ENCODE results near the gene KANK3. TPM values are rescaled to one million over a fixed set of nuclear protein-coding genes. Genes with fewer than 3 reads are reported as not detected.

KANK3 gene
- total and polyA plus RNA-seq, 2 of the 8 experiments (the other 6 are each of a cell fraction or from before 2014, with no cell fraction given), result 2.5 to 4.2 TPM

- no peak overlapping the region for H3K14ac ChIP-seq (ENCODE audit: insufficient read length)
- no peak overlapping the region for H4K8ac ChIP-seq (ENCODE audit: extremely low read depth, insufficient read depth, low read length)
- ChIA-PET CTCF (ENCODE audit: partially characterized antibody) (interaction anchor here (0.8 to 5.5 kb wide), 6 partner anchors 9 to 44 kb away, joined by 3 to 47 read pairs (median 8); partner anchors contain the start of gene MARCHF2), POLR2A (ENCODE audit: partially characterized antibody) (interaction anchor here (0.6 to 5.6 kb wide), 15 partner anchors 9 to 128 kb away, joined by 3 to 71 read pairs (median 4); partner anchors contain the start of genes ANGPTL4, KANK3, MARCHF2 and NDUFA7)
- no peaks in the 10 kb centered on the region for H3K23me2 ChIP-seq (ENCODE audit: low read depth, low read length)
- no peak overlapping the region for H4K91ac ChIP-seq (replicated peaks; ENCODE audit: insufficient read length, low read length)
- H3K4ac ChIP-seq (replicated peaks; ENCODE audit: insufficient read length, low read depth, low read length), result no peak overlapping the region
- no peaks in the 10 kb centered on the region; a peak in 1 of 8 replicates for H3K36me3 ChIP-seq (ENCODE audit: control insufficient read depth in 2 of 4, insufficient read depth in 4 of 4, low read length in 3 of 4)
- H3K23ac ChIP-seq (ENCODE audit: insufficient read length), result no peak overlapping the region
- WGBS, 2 experiments (ENCODE audit: extremely low coverage in 1 of 2, insufficient coverage in 1 of 2, insufficient read length in 1 of 2, insufficient replicate concordance in 2 of 2, low coverage in 1 of 2, low lambda C conversion rate in 2 of 2, missing lambda C conversion rate in 1 of 2), result 81% methylated on average over 11 of the region's 11 CpGs; no CpG with 5 or more reads in 1 of the 2 experiments
- H3K27me3 ChIP-seq (replicated peaks in 1 of 4; ENCODE audit: control insufficient read depth in 3 of 4, extremely low read depth in 1 of 4, insufficient read depth in 3 of 4, low read length in 3 of 4), result no peaks in the 10 kb centered on the region
- TF ChIP-seq E2F6 (IDR thresholded peaks at IDR 0.05) (no peak), HDAC2 (IDR thresholded peaks at IDR 0.05; ENCODE audit: borderline replicate concordance in 1 of 2, low read depth in 2 of 2, low read length in 2 of 2) (no peak), KDM5A (IDR thresholded peaks at IDR 0.05; ENCODE audit: low read length) (no peak), SIN3A (conservative IDR thresholded peaks at IDR 0.05 in 1 of 2, IDR thresholded peaks at IDR 0.05 in 1 of 2; ENCODE audit: low read depth in 1 of 2, low read length in 2 of 2) (no peak), USF2 (IDR thresholded peaks at IDR 0.05; ENCODE audit: low read length) (no peak), KDM1A (IDR thresholded peaks at IDR 0.05; ENCODE audit: borderline replicate concordance, low read length) (no peak), CTBP2 (IDR thresholded peaks at IDR 0.05; ENCODE audit: borderline replicate concordance, insufficient read depth, insufficient read length, low read length) (no peak), NRF1 (IDR thresholded peaks at IDR 0.05; ENCODE audit: low read depth, low read length) (no peak), EGR1 (IDR thresholded peaks at IDR 0.05; ENCODE audit: borderline replicate concordance, low read depth, low read length) (no peak)
- H3K18ac ChIP-seq (ENCODE audit: extremely low read depth, low read length), result no peak overlapping the region
- H3K27ac ChIP-seq (ENCODE audit: low read depth, low read length), result no peak overlapping the region
- H2BK120ac ChIP-seq (replicated peaks; ENCODE audit: low read depth, low read length), result no peak overlapping the region
- no peaks in the 10 kb centered on the region for H3K9me3 ChIP-seq (ENCODE audit: insufficient read depth in 2 of 2, low read depth in 1 of 2, low read length in 1 of 2)
- DNase-seq (ENCODE audit: low read depth in 1 of 2, low spot score in 2 of 2) (no peak), FAIRE-seq (no peak)
- H2BK5ac ChIP-seq (ENCODE audit: low read depth, low read length), result no peak overlapping the region
- no peak overlapping the region for H4K5ac ChIP-seq (ENCODE audit: insufficient read length, low read depth, low read length)
- H3K4me2 ChIP-seq (ENCODE audit: insufficient read depth in 1 of 2, low read depth in 2 of 2, low read length in 2 of 2), result no peak overlapping the region; a peak in 1 of 4 replicates
- H4K20me1 ChIP-seq (replicated peaks in 1 of 2; ENCODE audit: control insufficient read depth in 1 of 2, insufficient read depth in 2 of 2, low read length in 2 of 2), result peaks cover 7 to 17% of the 10 kb centered on the region in 2 experiments
- no peak overlapping the region for H2AFZ ChIP-seq (ENCODE audit: low read length)
- H3K79me1 ChIP-seq (ENCODE audit: low read depth, low read length), result peaks cover 24% of the 10 kb centered on the region
- no peak overlapping the region for H3K4me3 ChIP-seq (ENCODE audit: extremely low read depth in 1 of 4, insufficient read depth in 2 of 4, low read depth in 3 of 4, low read length in 4 of 4)
- no peak overlapping the region for H2BK12ac ChIP-seq (ENCODE audit: low read depth, low read length)
- H3K56ac ChIP-seq (replicated peaks; ENCODE audit: insufficient read length, low read depth, low read length), result no peak overlapping the region
- no peak overlapping the region for H3K9ac ChIP-seq (replicated peaks in 1 of 4; ENCODE audit: extremely low read depth in 1 of 4, low read depth in 3 of 4, low read length in 3 of 4)
- no peak overlapping the region for H2BK20ac ChIP-seq (ENCODE audit: low read length)
- no peak overlapping the region for H2AK5ac ChIP-seq (ENCODE audit: low read depth, low read length)
- no peak overlapping the region for H2BK15ac ChIP-seq (ENCODE audit: low read length)
- H3K4me1 ChIP-seq (replicated peaks in 1 of 4; ENCODE audit: control insufficient read depth in 3 of 4, insufficient read depth in 4 of 4, low read length in 3 of 4), result peaks cover 0 to 10% (median 4%) of the 10 kb centered on the region in 4 experiments; a peak in 6 of 7 replicates
- peaks cover 7 to 61% of the 10 kb centered on the region in 2 experiments for H3K79me2 ChIP-seq (ENCODE audit: control insufficient read depth in 1 of 2, insufficient read depth in 2 of 2, low read length in 2 of 2)
Observed at GRCh38 chr19:8392017-8392591, 49.0 kb upstream of the KANK3 start.
